CD4-positive, alpha-beta T cell treated with Interferon gamma for 1 hour (primary cell): ENCODE measurements around the gene MISP3.

Experiments
- DNase-seq: peaks from one replicate; pipeline ENCODE4 v3.0.0-alpha.2; 2020

MISP3 gene

DNA sequence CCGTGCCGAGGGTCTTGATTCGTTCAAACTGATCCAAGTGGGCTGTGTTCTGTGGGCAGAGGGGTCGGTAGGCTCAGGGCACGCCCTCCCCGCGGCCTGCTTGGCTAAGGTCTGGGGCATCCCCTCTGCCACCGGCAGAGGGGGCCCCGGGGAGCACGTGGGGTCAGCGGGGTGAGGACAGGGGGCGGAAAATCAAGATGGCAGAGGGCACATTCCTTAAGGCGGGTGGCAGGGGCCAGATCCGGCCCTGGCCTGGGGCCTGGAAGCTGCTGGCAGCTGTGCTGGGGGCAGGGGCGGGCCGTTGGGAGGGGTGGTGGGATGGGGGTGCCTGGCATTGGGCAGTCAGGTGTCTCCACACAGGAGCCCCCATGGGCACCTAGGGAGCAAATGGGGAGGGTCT, 34.3 kb downstream of the MISP3 start:
- no peak for DNase-seq

DNA sequence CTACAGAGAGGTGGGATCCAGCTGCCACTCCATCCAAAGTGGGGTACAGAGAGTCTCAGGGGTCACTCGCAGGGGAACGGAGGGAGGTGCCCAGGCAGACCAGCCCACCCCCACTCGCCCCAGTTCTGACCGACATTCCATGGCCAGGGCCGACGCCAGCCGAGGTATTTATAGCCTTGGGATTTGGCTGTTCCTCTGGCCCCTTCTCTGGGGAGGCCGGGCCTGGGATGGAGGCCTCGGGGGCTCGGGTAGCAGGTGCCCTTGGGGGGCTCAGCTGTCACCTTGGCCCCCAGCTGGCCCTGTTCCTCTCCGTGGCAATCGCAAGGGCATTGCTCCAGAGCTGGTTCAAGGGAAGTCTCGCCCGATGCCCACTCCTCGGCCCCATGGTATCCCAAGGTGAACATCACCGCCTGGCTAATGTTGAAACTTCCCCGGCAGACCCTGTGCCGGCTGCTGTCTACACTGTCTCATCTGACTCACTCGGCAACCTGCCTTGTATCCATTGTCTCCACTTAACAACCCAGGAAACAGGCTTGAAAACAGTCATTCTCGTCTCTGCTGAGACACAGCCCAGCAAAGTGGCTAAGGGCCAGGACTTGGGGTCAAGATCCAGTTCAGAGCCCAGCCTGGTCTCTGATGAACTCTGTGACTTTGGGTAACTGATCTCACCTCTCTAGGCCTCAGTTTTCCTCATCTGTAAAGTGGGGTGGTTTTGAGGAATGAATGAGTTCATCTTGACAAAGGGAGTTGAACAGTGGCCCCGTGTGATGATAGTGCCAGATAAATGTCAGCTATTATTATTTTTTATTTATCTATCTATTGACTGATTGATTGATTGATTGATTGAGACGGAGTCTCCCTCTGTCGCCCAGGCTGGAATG, 35.2 kb downstream of the MISP3 start:
- DNase-seq = no peak

DNA sequence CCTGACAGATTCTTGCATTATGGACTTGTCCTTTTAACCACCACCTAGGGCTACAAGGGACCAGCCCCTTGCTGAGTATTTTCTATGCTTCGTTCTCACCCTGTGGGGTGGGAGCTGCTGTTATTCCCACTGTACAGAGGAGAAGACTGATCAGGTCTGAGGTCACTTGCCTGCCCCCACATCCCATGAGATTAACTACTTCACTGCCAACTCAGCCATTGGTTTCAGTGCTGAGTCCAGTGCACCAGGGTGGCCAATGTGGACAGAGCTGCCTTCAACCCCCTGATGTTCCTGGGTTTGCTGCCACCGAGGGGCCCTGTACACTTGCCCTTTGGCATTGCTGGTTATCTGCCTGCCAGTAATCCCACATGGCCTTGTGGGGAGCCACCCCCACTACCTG, 38.1 kb downstream of the MISP3 start:
- DNase-seq = no peak

DNA sequence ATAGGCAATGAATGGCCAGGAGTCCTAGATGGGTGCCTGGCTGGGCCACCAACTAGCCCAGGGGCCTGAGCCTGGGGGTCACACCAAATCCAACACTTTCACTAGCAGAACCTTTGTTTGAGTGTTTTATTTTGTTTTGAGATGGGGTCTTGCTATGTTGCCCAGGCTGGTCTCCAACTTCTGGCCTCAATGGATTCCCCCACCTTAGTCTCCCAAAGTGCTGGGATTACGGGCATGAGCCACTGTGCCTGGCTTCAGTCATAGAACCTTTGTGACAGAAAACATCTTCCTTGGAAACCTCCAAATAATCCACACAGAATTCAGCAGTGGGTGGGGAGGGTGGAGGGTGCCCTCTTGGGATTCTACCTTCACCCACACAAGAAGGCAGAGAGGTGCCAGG, 38.9 kb downstream of the MISP3 start:
- DNase-seq = no peak

DNA sequence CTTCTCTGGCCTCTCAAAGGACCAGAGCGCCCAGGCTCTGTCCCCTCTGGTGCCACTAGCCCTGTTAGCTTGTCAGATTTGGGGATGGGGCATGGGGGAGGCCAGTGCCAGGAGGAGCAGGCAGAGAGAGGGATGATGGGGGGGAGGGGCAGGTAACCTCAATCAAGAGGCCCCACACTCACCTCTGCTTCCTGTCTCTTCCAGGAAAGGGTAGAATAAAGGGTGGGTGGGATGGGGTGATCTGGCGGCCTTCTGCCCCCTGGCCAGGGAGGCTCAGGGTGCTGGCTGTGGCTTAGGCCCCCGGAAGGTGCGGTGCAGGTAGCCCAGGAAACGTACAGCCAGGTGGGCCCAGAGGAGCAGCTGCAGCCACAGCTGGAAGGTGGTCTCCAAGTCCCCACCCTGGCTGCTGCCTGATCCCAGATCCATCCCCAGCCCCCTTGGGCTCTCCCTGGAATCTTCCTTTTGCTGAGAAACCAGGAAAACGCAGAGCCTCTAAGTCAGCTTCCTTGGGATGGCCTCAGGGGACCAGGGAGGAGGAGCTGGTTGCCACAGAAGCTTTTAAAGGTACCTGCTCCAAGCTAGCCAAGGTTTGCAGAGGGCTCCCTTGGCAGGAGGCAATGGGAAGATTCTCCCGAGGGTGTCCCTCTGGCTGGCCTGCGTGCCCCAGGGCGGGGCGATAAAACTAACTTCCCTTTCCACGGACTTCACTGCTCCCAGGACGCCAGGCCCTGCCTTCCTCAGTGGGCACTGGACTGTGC, 39.6 kb downstream of the MISP3 start:
- DNase-seq = no peak

DNA sequence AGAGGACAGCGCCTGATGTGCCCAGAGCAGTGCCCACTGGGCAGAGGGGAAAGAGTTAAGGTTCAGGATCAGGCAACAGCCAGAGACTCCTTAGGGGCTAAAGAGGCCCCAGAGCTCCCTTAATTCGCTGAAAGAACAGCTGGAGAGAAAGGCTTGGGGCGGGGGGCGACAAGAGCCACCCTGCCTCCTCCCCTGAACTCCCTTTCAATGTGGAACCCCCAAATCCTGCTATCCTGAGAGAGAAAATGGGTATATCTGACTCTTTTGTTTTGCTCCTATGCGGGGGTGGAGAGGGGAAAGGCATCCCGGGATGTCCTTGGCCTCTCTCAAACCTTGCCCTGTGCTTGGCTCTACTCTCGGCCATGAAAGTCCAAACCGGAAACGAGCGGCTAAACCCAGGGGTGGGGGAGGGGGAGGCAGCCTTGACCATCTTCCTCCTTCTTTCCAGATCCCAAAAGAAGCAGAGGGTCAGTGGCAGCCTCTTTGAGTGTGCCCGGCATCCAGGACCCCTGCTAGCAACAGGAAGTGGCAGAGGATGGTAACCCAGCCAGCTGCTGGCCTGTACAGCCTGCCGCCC, 40.3 kb downstream of the MISP3 start:
- DNase-seq = no peak

DNA sequence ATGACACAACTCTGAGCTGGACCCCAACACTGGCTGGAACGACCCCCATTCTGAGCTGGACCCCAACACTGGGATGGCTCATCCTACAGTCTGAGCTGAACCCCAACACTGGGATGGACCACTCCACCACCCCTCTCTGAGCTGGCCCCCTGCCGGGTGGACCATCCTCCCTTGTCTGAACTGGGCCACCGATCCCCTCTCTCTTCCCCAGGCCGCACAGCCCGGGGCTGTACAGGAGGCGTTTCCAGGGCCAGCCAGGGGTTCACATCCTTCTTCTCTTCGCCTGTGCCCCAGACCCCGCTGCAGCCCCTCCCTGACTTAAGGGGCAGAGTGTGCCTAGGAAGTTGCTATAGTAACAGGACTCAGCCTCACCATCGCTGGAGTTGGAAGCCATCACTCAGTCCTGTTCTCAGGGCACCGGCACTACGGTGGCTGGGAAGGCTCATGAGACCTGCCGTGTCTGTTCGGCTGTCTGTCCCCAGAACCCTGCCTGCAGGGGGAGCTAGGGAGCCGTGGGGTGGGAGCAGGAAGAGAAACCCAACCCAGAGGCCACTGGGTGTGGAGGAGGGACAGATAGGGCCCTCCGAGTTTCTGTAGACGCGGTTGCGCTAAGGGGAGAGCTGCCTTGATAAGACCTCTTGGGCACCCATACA, 41.3 kb downstream of the MISP3 start:
- DNase-seq = peak; percentile 40

DNA sequence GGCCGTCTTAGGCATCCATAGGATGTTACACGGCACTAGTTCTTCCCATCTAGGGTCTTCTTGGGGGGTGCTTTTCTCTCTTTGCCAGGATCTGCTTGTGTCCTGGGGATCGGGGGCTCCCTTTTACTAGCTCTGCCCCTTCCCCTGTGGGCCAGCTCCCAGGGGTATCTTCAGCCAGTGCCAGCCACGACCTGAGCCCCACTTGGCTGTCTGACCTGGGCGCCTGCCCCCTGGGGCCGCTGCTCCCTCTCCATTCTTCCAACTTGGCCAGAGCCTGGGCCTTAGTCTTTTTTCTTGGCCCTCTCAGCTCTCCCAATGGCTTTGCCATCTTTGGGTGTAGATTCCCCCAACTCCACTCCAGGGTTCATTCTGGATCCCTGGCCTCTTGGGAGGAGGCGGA, 41.9 kb downstream of the MISP3 start:
- no peak for DNase-seq

DNA sequence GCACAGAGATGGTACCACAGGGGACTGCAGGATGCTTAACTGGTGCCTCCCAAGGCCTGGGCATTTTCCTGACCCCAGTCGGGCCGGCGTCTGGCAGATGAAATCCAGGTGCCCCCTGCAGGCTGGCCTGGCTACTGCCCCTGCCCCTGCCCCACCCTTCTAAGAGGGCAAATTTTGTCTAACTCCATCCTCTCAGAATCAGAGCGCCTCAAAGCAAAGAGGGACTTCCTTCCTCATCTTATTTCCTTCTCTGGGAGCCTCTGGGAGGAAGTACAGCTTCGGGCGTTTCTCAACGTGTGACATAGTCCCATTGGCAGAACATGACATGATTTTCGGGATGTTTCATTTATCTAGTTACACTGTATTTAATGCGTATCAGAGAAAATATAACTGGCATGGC, 42.3 kb downstream of the MISP3 start:
- DNase-seq = peak; percentile 63

DNA sequence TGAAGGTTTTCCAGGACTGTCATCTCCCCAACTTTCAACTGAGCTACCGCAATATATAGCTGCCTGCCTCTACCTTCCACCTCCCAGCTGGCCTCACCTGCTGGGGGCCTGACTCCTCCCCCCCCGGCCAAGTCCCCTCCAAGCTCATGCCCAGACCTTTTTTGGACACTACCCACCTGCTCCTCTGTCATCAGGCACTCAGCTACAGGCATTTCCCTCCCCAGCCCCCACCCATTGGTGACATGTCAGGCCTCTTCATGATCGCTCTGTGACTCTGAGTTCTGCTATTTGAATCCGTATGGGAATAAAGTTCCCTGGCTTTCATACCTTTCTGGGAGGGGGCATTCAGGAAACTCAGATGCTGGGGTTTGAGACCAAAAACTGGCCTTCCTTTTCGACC, 43.2 kb downstream of the MISP3 start:
- DNase-seq = no peak

DNA sequence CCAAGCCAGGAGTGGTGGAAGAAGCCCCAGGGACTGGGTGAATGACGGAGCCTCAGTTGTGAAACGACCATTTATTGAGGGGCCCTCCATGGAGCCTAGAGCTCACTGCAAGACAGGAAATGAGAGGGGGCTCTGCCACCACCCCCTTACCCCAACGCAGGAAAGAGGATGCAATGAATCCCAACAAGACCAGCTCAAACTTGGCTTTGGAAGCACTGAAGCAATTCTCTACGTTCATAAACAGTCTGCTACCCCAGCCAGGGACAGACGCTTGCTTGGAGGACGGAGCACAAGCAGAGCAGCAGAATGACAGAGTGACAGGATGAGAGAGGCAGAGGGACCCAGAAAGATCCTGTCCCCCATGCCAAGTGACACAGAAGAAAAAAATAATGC, 43.9 kb downstream of the MISP3 start:
- no peak for DNase-seq

DNA sequence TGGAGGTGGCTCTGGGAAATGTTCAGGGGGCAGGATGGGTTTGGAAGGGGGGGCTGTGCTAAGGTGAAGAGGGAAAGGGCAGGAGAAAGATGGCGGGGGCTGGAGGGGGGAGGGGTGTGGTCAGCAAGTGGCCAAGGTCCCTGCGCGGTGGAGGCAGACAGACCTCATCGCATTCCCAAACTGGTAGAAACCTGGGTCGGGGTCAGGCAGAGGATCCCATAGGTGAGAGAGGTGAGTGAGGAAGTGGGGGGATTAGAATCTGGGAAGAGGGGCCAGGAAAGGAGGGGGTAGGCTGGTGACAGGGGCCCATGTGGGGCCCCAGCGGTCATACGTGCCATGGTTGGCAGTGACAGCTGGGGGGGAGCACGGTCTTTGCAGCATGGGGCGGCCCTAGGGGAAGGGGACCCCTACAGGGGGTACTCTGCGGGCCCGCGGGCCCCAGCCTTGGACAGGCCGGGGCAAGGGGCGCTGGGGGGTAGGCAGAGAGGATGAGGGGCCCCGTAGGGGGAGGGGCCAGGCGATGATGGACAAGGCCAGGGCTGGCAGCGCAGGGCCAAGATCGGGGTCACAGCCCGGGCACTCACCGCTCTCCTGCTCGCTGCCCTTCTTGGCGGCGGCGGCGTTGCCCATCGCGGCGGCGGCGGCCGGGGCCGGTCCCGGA, 44.5 kb downstream of the MISP3 start:
- DNase-seq = no peak

DNA sequence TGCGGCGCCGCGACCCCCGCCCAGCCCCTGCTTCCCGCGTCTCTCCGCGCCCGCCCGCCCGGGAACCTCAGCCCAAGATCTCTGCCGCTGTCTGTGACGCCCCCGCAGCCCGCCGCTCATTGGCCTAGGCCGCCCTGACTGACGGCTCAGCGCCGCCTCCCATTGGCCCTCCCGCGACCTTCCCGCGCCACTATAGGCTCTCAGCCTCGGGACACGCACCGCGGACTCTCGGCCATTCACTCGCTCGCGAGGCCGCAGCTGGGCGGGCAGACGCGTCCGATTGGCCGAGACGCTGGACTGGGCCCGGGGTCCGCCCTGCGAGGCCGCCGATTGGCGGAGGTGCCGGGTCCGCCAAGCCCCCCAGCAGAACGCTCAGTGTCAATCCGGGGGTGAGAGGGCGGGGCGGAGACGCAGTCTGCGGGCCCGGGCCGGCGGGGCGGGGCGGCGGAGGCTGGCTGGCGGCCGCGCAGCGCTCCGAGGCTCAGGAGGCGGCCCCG, 45.1 kb downstream of the MISP3 start, which contains the start of gene PRKACA:
Gene PRKACA, minus strand, starts transcription at position 95 of the 497 bp plus-strand sequence. CDS start 215 bp downstream, outside the sequence.
- DNase-seq = peak; percentile 99

DNA sequence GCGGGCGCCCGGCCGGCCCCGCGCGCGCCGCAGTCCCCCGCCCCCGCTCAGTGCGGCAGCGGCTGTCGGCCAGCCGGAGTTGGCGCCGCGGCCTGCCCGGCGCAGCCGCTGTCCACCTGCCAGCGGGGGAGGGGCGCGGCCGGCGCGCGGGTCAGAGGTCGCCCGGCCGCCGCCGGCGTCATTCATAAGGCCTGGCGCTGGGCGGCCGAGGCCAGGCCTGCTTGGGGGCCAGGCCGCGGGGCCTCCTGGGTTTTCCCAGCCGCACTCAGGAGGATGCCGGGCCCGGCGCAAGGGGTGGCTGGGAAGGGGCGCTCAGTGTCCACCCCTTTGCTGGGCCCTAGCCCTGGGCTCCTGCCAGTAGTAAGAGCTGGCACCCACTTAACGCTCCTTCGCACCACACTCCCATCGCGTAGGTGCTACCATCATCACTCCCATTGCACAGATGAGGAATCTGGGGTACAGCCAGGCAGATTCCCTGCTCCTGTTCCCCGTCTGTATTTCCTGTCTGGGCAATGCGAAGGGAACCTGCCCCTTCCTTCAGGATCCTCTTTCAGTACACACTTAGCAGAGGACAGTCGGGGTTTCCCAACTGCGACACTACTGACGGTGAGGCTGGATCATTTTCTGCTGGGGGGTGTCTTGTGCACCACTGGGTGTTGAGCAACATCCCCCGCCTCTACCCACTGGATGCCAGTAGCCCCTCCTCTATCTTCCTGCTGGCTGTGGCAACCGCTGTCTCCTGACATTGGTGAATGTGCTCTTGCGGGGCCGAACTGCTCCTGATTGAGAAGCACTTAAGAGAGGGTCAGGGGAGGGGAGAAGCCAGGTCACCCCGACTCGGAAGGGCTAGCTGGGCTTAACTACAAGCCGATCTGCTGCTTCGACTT, 45.8 kb downstream of the MISP3 start:
- peak; percentile 83 for DNase-seq

DNA sequence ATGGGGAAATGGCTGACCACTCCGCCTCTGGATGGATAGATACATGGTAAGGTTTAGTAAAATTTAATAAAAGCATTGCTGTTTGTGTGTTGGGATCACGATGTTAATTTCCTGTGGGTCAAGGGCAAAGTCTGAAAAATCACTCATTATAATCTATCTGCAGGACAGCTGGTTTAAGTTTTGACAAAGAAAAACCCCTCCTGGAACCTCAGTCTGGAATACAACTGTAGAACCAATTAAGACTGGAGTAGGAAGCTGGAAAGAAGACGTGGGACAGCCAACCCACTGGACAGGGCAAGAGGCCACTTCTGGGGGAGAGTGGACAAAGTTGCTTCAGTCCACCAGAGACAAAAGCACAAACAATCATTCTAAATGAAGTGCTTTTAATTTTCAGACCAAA, 46.6 kb downstream of the MISP3 start:
- no peak for DNase-seq

DNA sequence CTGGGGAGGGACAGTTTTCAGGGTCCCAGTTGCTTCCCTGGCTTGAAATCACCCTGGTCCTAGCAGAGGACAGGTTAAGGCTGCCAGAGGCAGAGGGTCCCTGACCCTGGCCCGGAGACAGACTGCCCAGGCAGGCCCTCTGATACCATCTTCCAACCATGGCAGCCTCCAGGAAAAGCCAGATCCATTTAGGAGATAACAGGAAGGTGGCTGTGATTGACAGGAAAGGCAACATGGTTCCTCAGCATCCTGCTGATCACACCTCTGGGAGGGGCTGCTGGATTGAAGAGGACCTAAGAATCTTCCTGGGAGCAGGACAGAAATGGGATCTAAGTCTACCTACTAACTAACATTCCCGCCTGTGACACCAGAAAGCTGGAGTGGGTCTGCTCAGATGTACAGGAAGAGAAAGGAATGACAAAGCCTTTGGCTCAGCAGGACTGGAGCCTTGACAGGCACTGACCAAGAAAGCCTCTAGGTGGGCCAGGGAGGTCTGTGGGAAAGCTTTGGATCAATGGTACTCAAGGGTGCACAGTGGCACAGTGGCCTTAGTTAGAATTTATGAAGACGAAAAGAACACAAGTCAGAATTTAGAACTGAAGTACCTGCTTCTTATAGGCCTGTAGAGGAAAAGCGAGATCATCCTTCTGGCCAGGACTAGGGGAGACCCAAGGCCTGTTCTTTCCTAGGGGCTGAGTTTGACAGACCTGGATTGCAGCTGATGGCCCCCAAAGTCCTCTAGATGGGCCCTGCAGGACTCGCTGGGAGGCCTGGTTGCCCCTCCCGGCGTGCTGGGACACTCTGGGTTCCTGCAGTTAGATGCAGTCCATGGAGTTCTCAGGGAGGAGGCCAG, 47.3 kb downstream of the MISP3 start:
- DNase-seq = no peak

DNA sequence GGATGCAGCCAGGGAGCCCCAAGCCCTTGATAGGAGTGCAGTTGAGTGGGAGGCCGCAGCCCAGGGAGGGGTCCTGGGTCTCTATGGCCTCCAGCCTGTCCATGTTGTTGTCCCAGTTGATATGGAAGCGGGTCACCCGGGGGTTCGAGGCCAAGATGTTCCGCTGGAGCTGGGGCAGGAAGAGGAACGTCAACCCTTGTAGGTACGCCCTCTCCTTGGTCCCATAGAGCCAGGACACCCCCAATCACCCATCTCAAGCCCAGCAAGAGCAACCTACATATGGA, 47.9 kb downstream of the MISP3 start:
- no peak for DNase-seq

DNA sequence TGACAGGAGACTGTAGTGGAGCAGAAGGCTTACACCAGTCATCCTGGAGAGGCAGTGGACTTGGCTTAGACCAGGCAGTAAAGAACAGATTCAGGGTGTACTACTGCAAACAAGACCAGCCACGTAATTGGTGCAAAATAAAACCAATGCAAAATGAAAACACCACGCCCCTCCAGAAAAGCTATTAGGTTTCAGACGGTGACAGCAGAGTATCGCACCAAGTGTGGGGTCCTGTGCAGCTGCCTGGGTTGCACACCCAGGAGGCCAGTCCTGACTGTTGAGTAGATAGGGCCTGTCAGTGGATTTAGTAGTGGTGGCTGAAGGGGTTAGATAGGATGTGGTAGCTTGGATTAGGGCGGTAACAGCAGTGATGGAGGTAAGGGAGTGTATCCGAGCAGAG, 50.3 kb downstream of the MISP3 start:
- no peak for DNase-seq
